Hypothalamus (tissue), 51 donors: ENCODE data around the gene ST6GALNAC6.
A peak's percentile ranks its signal among the peaks of the same experiment; 100 is the strongest.

ENCODE experiments used
- DNase-seq, 51 donors: peaks; one replicate each; lab custom pipeline; 2025; lab: John Stamatoyannopoulos, UW

Gene ST6GALNAC6, protein sequence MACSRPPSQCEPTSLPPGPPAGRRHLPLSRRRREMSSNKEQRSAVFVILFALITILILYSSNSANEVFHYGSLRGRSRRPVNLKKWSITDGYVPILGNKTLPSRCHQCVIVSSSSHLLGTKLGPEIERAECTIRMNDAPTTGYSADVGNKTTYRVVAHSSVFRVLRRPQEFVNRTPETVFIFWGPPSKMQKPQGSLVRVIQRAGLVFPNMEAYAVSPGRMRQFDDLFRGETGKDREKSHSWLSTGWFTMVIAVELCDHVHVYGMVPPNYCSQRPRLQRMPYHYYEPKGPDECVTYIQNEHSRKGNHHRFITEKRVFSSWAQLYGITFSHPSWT

DNA sequence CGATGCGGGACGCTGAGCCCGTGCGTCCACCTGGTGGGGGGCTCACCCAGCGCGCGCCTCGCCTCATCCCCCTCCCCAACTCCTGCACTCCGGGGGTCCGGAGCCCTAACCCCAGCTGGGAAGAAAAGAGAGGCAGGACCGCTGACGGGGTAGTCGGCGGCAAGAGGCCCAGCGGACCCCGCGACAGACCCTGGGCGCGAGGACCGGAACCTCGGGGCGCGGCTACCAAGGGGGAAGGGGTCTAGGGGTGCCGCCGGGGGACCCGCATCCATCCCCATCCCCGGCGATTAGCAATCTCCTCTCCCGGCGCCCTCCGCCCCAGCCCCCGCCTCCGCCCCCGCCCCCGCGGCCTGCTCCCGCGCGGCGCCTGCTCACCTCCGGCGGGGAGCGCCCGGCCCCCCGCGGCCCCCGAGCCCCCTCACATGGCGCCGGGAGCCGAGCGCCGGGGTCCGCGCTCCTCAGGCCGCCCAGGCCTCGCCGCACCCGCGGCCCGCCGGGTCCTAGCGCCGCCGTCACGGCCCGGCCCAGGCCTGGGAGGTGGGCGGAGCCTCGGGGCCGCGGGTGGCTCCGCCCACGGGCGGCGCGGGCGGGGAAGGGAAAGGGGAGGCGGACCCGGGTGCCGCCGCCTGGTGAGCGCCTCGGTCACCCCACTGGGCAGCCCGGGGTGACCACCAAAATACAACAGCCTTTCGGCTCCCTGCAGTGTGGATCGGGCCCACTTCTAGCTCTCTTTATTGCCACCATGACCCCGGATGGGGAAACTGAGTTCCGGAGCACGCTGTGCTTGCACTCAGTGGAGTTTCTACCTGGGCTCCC lies at the start of gene ST6GALNAC6:
Gene ST6GALNAC6, minus strand, starts transcription at position 476 of the 816 bp plus-strand sequence. CDS start 1,622 bp downstream, outside the sequence.
- peak in 37 of 51 donors; percentile 26 to 84 (median 58) for DNase-seq

DNA sequence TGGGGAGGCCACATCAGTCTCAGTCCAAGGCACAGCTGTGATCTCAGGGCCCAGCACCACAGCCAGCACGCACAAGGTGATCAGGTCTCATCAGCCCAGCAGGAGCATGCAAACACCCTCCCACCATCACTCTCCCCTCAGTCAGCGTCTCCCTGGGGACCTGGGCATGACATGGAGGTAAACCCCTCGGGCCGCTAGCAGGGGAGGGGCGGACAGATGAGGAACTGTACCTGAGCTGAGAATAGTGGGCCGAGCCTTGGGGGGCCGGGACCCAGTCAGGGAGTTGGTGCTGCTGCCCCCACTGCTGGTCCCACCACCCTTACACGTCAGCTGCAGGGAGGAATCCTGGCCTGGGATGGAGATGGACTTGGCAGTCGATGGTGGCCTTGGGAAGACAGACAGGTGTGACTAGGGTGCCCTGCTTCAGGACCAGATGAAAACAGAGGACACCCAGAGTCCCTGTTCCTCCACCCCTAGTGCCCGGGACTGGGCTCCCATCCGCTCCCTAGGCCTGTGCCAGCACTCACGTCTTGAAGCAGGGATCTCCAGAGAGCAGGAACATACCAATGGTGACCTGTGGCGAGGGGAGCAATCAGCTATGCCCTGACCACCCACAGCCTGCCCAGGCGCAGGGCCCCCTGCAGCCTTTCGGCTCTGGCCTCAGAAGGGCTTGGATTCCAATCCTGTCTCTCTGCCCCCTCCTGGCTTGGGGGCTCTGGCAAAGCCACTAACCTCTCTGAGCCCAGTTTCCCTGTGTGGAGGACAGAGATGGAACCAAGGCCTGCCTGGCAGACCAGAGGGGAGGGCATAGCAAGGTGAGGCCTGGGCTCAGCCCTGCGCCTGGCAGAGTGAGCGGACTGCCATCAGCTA lies 48.7 kb upstream of the ST6GALNAC6 start:
- no peak for DNase-seq

GRCh38 chr9:127946728-127947127 lies 47.3 kb upstream of the ST6GALNAC6 start:
- no peak for DNase-seq

DNA sequence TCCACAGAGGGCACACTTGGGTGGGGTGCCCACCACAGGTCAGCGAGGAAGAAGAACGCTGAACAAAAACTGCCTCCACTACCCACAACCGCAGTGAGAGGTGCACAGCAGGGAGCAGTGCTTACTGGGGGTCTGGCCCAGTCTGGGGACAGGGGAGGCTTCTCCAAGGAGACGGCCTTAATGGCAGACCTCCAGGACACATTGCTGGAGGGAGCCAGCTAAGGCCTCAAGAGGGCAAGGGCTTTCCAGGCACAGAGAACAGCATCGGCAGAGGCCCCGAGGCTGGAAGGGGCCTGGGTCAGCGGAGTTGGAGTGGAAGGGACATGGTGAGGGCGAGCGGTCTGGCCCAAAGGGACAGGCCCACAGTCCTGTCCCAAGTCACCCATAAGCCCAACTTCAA lies 46.5 kb upstream of the ST6GALNAC6 start:
- DNase-seq, result peak in 3 of 51 donors; percentile 24 to 37 (median 29)

DNA sequence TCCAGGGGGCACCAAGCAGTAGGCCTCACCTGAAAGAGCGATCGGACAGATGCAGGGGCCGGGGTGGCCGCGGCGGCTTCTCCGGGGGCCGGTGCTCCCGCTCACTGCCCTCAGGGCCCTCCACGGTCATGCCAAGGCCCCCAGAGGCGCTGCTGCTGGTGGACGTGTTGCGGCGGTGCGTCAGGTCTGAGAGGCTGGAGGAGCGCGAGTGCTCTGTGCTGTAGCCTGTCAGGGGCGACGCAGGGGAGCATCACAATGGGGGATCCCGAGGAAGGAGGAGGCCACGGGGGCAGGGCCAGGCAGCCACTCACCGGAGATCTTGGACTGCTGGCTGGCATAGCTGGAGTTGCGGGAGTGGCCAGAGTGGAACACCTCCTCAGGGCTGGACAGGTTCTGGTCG lies 45.9 kb upstream of the ST6GALNAC6 start:
- no peak for DNase-seq

- no peak for DNase-seq
These were observed 45.3 kb upstream of the ST6GALNAC6 start for GRCh38 chr9:127944586-127945218.

DNA sequence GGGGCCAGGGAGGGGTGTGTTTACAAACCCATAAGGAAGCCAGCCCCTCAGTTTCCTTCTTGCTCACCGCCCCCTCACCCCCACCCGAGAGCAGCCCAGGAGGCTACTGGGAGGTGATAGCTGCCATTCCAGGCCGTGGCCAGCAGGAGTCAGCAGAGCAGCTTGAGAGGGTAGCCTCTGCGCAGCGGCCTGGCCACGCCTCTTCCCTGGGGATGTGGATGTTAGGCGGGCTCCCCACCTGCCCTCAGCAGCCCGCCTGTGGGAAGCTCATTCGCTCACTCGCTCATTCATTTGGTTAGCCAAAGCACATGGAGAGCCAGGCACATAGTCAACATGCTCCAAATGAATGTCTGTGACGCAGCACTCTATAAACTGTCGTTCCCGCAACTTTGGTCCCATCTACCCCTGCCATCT lies 44.3 kb upstream of the ST6GALNAC6 start:
- peak in 49 of 51 donors; percentile 31 to 90 (median 72) for DNase-seq

DNA sequence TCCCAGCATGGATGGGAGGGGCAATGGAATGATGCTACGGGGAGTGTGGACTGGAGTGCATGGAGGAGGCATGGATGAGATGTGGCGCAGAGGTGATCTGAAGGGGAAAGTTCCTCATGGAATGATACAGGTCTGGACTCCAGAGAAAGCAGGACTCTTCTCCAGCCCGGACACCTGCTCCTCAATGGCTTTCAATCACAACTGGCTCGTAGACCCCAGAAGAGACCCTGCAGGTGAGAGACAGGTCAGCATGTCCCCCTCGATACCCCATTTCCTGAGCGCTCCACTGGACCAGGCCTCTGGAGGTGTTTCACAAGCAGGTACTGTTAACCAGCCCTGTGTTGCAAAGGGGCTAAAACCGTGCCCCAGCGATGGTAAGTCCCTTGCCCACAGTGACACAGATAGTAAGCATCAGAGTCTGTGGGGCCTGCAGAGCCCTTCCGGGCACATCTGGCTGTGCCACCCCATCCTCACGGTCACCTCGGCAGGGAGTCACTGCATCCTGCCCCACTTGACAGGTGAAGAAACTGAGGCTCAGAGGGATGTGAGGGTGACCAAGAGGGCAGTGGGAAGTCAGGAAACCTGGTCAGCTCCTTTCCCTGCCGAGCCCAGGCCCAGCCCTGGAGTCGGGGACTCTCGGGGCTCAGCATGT lies 43.7 kb upstream of the ST6GALNAC6 start:
- DNase-seq, result peak in 1 of 51 donors; percentile 30

DNA sequence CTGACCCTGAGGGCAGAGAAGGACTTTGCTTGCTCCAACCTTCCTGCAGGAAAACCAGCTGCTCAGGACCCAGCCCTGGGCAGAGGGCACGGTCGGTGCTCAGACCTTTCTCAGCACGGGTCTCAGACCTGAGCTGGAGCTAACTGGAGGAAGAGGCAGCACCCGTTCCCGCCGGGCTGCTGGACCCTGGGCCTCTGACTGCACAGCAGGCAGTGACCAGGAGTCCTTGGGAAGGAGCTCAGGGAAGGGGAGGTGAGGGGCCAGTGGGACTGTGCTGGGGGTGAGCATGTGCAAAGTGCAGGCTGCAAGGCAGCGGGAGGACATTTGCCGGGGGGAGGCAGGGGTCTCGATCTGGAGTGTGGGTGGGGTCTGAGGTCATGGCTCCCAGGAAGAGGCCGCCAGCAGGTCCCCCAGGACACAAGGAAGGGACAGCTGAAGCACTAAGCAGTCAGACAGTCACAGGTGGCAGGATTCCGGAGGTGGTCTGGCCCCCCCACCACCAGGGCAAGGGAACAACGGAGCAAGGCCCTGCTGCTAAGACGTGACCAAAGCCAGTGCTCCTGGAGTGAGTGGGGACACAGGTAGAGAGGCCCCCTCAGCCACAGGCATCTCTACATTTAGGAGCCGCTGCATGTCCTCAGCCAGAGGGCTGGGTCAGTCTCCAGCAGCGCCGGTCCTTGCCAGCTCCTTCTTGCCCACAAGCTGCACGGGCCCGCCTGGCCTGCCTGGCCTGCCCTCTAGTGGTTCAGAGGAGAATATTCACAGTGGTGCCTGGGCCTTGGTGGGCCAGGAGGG lies 43.0 kb upstream of the ST6GALNAC6 start:
- DNase-seq, result peak in 34 of 51 donors; percentile 23 to 76 (median 51)

GRCh38 chr9:127941961-127942215 lies 42.5 kb upstream of the ST6GALNAC6 start:
- DNase-seq, result no peak

DNA sequence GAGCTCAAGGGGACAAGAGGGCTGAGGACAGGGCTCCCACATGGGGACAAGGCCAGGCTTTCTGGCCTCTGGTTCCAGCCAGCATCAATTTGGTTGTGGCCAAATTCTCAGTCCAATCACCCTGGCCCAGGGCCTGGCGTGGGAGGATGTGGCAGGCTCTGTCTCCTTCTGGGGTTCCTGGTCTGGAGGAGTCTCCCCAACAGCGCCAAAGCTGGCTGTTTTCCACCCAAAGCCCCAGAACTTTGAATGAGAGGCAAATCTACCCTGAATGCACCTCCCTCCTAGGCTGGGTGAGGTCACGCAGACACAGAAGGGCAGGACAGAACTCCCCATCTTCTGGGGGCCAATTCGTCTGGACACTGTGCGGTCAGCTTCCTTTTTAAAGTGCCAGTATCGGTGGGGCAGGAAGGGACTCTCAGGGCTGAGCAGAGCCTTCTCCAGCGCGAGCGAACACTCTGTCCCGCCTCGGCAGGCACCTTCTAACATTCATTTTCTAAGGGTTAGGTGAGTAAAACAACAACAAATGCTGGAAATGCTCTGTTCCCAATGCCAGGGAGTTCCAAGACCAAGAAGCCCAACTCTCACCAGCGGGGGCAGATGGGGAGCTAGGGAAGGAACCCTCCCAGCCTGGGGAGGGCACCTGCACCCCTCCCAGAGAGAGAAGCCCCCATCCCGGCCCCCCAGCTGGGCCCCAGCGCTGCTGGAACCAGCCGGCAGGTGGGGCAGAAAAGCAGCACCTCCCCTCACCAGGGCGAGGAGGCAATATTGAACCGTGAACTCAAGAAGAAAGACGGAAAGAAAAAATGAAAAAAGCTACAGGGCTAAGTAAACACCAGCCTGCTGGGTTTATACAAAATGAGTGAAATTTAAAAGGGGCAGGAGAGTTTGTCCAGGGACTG lies 41.9 kb upstream of the ST6GALNAC6 start:
- no peak for DNase-seq

DNA sequence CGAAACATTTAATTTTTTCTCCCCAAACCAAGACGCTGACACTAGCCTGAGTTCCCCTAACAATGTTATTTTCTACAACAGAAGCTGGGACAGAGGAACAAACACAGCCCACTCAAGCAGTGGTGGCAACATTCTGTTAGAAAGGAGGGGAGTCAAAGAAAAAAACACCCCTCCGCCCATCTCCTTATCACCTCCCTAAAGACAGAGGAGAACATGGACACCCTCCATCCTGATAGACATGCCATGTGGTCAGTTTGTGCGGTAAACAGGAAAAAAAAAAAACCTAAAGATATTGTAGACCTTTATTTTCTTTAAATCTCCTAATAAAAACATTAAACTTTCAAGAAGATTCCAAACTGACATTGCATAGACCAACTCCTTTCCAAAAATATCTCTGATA lies 41.2 kb upstream of the ST6GALNAC6 start:
- DNase-seq, result no peak

GRCh38 chr9:127938298-127938690 lies 38.9 kb upstream of the ST6GALNAC6 start:
- peak in 3 of 51 donors; percentile 33 to 39 (median 36) for DNase-seq

- DNase-seq, result peak in 48 of 51 donors; percentile 28 to 83 (median 64)
These were observed 38.2 kb upstream of the ST6GALNAC6 start, which contains the start of gene DPM2 for GRCh38 chr9:127937388-127938297. TSS of gene DPM2 (minus strand) at chr9:127937854. CDS start at chr9:127937820, 34 bp downstream.

DNA sequence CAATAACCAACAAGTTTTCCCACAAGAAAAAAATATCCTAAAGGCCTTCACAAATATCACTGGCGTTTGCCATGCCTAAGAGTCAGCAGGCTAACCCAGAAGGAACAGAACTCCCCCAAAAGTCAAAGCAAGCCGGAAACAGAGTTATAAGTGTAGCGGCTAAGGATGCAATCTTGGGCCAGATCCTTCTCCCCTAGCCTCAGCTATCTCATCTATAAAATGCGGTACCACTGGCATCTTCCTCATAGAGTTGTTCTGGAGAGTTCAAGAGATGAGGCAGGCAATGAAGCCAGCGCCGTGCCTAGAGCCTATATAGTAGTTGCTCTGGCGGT lies 37.6 kb upstream of the ST6GALNAC6 start:
- DNase-seq, result no peak

- no peak for DNase-seq
These were observed 37.0 kb upstream of the ST6GALNAC6 start for GRCh38 chr9:127936347-127936852.

DNA sequence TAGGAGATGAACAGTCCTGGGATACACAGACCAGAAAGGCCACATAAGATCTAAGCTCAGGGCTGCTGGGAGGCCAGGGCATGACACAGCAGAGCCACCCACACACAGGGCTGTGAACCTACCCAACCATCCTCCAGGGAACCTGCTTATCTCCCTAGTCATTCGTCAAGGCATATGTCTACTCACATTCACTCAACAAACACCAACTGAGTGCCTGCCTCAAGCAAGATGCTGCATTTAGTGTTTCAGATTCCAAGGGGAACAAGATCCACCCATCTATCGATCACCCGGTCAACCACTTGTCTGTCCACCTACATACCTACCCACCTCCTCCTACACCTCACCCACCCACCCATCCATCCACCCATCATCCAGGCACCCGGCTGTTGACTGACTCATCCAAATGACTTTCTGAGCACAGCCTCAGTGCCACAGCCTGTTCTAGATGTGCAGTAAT lies 36.4 kb upstream of the ST6GALNAC6 start:
- DNase-seq, result peak in 1 of 51 donors; percentile 33
